ENCODE data around the gene SRPK2.
"Not testable (repeated sequence)": the region's sequence is repeated elsewhere in the genome, so short reads cannot be mapped to it uniquely, and the experiment has no call there.

The SRPK2 gene

DNA sequence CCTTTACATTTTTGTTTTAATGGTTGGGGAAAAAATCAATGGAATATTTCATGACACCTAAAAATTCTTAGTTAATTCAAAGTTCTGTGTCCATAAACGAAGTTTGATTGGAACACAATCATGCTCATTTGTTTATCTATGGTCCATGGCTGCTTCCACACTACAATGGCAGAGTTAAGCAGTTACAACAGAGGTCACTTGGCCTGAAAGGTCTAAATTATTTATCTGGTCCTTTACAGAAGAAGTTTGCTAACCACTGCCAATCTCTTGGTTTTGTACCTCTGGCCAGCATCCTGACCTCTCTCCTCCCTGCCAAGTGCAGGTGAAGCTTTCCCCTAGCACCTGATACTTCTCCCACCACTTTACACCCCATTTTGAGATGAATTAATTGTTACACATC is 61.5 kb downstream of the SRPK2 start:
- H3K36me3 ChIP-seq (ENCODE audit: low read depth): no peaks in the 10 kb centered on the region
- no peak for DNase-seq (ENCODE audit: low spot score)
- H3K27me3 ChIP-seq (ENCODE audit: insufficient read depth, poor library complexity, severe bottlenecking): no peaks in the 10 kb centered on the region
- TF ChIP-seq, protein P1, sequence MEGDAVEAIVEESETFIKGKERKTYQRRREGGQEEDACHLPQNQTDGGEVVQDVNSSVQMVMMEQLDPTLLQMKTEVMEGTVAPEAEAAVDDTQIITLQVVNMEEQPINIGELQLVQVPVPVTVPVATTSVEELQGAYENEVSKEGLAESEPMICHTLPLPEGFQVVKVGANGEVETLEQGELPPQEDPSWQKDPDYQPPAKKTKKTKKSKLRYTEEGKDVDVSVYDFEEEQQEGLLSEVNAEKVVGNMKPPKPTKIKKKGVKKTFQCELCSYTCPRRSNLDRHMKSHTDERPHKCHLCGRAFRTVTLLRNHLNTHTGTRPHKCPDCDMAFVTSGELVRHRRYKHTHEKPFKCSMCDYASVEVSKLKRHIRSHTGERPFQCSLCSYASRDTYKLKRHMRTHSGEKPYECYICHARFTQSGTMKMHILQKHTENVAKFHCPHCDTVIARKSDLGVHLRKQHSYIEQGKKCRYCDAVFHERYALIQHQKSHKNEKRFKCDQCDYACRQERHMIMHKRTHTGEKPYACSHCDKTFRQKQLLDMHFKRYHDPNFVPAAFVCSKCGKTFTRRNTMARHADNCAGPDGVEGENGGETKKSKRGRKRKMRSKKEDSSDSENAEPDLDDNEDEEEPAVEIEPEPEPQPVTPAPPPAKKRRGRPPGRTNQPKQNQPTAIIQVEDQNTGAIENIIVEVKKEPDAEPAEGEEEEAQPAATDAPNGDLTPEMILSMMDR (IDR thresholded peaks at IDR 0.05; ENCODE audit: poor library complexity, severe bottlenecking): no peak
- H3K9me3 ChIP-seq (ENCODE audit: severe bottlenecking): no peaks in the 10 kb centered on the region
- no peaks in the 10 kb centered on the region for H3K4me1 ChIP-seq (ENCODE audit: insufficient read depth, poor library complexity, severe bottlenecking)
- H3K4me3 ChIP-seq (ENCODE audit: severe bottlenecking): no peak overlapping the region
- no peak for ATAC-seq (ENCODE audit: low read depth)
- no peak overlapping the region for H3K27ac ChIP-seq (ENCODE audit: poor library complexity, severe bottlenecking)

DNA sequence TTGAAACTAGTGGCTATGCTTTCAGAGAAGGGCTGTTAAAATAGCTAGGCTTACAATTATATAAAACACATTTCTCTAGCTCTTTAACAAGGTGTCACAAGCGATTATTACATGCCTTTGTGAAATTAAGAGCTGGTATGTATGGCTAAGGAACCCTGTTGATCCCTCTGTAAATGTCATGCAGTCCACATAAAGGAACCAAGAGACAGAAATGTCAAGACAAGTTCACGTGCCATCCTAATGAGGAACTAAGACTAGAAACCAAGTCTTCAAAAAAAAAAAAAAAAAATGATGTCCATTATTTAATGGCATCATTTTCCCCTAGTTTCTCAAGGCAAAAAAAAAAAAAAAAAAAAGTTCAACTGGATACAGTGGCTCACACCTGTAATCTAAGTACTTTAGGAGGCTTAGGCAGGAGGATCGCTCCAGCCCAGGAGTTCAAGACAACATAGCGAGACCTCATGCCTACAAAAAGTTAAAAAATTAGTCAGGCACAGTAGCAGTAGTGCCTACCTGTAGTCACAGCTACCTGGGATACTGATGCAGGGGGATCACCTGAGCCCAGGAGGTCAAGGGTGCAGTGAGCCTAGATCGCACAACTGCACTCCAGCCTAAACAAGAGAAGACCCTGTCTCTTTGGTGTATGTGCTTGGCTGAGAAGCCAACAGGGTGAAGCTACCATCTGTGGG is 63.4 kb downstream of the SRPK2 start:
- Histone ChIP-seq H3K4me1 (ENCODE audit: insufficient read depth, poor library complexity, severe bottlenecking) (no peaks in the 10 kb centered on the region), H3K36me3 (ENCODE audit: low read depth) (no peaks in the 10 kb centered on the region), H3K4me3 (ENCODE audit: severe bottlenecking) (no peak overlapping the region), H3K27ac (ENCODE audit: poor library complexity, severe bottlenecking) (no peak overlapping the region), H3K27me3 (ENCODE audit: insufficient read depth, poor library complexity, severe bottlenecking) (no peaks in the 10 kb centered on the region), H3K9me3 (ENCODE audit: severe bottlenecking) (no peaks in the 10 kb centered on the region)
- no peak for ATAC-seq (ENCODE audit: low read depth)
- no peak for DNase-seq (ENCODE audit: low spot score)
- TF ChIP-seq, protein P1 (IDR thresholded peaks at IDR 0.05; ENCODE audit: poor library complexity, severe bottlenecking): no peak

DNA sequence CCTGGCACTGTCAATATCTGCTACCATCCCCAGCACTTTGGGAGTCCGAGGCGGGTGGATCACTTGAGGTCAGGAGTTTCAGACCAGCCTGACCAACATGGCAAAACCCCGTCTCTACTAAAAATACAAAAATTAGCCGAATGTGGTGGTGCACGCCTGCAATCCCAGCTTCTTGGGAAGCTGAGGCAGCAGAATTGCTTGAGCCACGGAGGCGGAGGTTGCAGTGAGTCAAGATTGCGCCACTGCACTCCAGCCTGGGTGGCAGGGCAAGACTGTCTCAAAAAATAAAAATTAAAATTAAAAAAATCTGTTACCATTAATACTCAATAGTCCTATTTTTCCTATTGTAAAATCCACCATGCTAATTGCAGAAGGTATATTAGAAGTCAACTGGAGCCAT is 64.1 kb downstream of the SRPK2 start:
- ATAC-seq (ENCODE audit: low read depth); DNase-seq (ENCODE audit: low spot score); H3K9me3 ChIP-seq (ENCODE audit: severe bottlenecking); H3K27me3 ChIP-seq (ENCODE audit: insufficient read depth, poor library complexity, severe bottlenecking); H3K36me3 ChIP-seq (ENCODE audit: low read depth); H3K4me3 ChIP-seq (ENCODE audit: severe bottlenecking); H3K4me1 ChIP-seq (ENCODE audit: insufficient read depth, poor library complexity, severe bottlenecking); H3K27ac ChIP-seq (ENCODE audit: poor library complexity, severe bottlenecking): not testable (repeated sequence)

GRCh38 chr7:105323366-105323765 is 65.4 kb downstream of the SRPK2 start:
- no peak for ATAC-seq (ENCODE audit: low read depth)
- no peaks in the 10 kb centered on the region for H3K27me3 ChIP-seq (ENCODE audit: insufficient read depth, poor library complexity, severe bottlenecking)
- TF ChIP-seq, protein P1 (IDR thresholded peaks at IDR 0.05; ENCODE audit: poor library complexity, severe bottlenecking): no peak
- DNase-seq (ENCODE audit: low spot score): no peak
- H3K36me3 ChIP-seq (ENCODE audit: low read depth): no peaks in the 10 kb centered on the region
- no peaks in the 10 kb centered on the region for H3K9me3 ChIP-seq (ENCODE audit: severe bottlenecking)
- no peak overlapping the region for H3K4me3 ChIP-seq (ENCODE audit: severe bottlenecking)
- no peak overlapping the region for H3K27ac ChIP-seq (ENCODE audit: poor library complexity, severe bottlenecking)
- no peaks in the 10 kb centered on the region for H3K4me1 ChIP-seq (ENCODE audit: insufficient read depth, poor library complexity, severe bottlenecking)

DNA sequence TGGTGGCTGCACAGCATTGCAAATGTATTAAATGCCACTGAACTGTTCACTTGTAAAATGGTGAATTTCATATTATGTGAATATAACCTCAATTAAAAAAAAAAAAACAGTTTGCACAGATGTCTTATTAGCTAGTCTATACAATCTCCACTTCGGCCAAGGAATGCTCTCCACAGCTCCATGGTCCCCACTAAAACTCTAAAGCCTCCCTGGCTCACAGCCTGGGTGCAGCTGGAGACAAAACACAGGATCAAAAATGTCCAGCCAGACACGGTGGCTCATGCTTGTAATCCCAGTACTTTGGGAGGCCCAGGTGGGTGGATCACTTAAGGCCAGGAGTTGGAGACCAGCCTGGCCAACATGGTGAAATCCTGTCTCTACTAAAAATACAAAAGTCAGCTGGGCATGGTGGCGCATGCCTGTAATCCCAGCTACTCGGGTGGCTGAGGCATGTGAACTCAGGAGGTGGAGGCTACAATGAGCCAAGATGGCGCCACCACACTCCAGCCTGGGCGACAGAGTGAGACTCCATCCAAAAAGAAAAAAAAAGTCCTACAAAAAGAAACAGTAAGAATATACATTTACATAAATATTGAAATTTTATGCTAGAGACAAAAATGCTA is 66.0 kb downstream of the SRPK2 start:
- TF ChIP-seq, protein P1 (IDR thresholded peaks at IDR 0.05; ENCODE audit: poor library complexity, severe bottlenecking): no peak
- Histone ChIP-seq H3K4me1 (ENCODE audit: insufficient read depth, poor library complexity, severe bottlenecking) (no peaks in the 10 kb centered on the region), H3K27ac (ENCODE audit: poor library complexity, severe bottlenecking) (no peak overlapping the region), H3K9me3 (ENCODE audit: severe bottlenecking) (no peaks in the 10 kb centered on the region), H3K4me3 (ENCODE audit: severe bottlenecking) (no peak overlapping the region), H3K27me3 (ENCODE audit: insufficient read depth, poor library complexity, severe bottlenecking) (no peaks in the 10 kb centered on the region), H3K36me3 (ENCODE audit: low read depth) (no peaks in the 10 kb centered on the region)
- ATAC-seq (ENCODE audit: low read depth) (no peak), DNase-seq (ENCODE audit: low spot score) (no peak)
